Measurements from ENCODE around the gene LARGE1.

LARGE1 gene

GRCh38 chr22:33271390-33272161, 648.7 kb downstream of the LARGE1 start:
- DNase-seq, result no peak

GRCh38 chr22:33270596-33270995, 649.7 kb downstream of the LARGE1 start:
- DNase-seq, result no peak

GRCh38 chr22:33261699-33262098, 658.6 kb downstream of the LARGE1 start:
- DNase-seq, result no peak

- DNase-seq, result no peak
Observed at GRCh38 chr22:33260498-33260897, 659.8 kb downstream of the LARGE1 start.

GRCh38 chr22:33255791-33256190, 664.5 kb downstream of the LARGE1 start:
- DNase-seq, result no peak

- no peak for DNase-seq
Observed at GRCh38 chr22:33248948-33249347, 671.3 kb downstream of the LARGE1 start.

- DNase-seq, result no peak
Observed at GRCh38 chr22:33247758-33248157, 672.5 kb downstream of the LARGE1 start.

- DNase-seq, result no peak
Observed at GRCh38 chr22:33242078-33242477, 678.2 kb downstream of the LARGE1 start.

- no peak for DNase-seq
Observed at GRCh38 chr22:33240888-33241475, 679.3 kb downstream of the LARGE1 start.

- DNase-seq, result no peak
Observed at GRCh38 chr22:33232071-33232470, 688.2 kb downstream of the LARGE1 start.

GRCh38 chr22:33227791-33228190, 692.5 kb downstream of the LARGE1 start:
- DNase-seq, result no peak

GRCh38 chr22:33224841-33225240, 695.4 kb downstream of the LARGE1 start:
- DNase-seq, result no peak

Measured in NCI-H2081 treated with DMSO at 0.1 percent for 48 hours (cell line).